H1 (cell line): Measurements from ENCODE around the gene PHAX. TPM values are rescaled to one million over a fixed set of nuclear protein-coding genes. Genes with fewer than 3 reads are reported as not detected.

Experiments
- HDAC6 ChIP-seq: IDR thresholded peaks from one replicate; pipeline ENCODE4 v1.7.1; 2012; ENCODE audit warnings: low read depth, mild to moderate bottlenecking, inconsistent platforms, low read length, moderate library complexity
- POLR2AphosphoS5 ChIP-seq: IDR thresholded peaks from 2 replicates; pipeline ENCODE4 v1.6.1; 2011; ENCODE audit warnings: low read depth, low read length
- RAD21 ChIP-seq, 2 experiments: IDR thresholded peaks in 1 of 2; conservative IDR thresholded peaks in 1 of 2; 2 replicates each; pipeline ENCODE4 v1.6.1; 2011; ENCODE audit warnings: low read depth in 2 of 2, low read length in 2 of 2, improper control_type of control experiment in 1 of 2, inconsistent platforms in 1 of 2, mild to moderate bottlenecking in 1 of 2, moderate library complexity in 1 of 2
- TAF1 ChIP-seq: IDR thresholded peaks from 2 replicates; pipeline ENCODE4 v1.6.1; 2011; ENCODE audit warnings: mild to moderate bottlenecking, low read depth, low read length
- TBP ChIP-seq: IDR thresholded peaks from 2 replicates; pipeline ENCODE4 v1.6.1; 2011; ENCODE audit warnings: low read depth, low read length, improper control_type of control experiment
- polyA plus RNA-seq, 7 experiments: library from polyadenylated mRNA; depleted of rRNA in 3 of 7; stranded (reverse) in 5 of 7; unstranded in 2 of 7; fragments of >200 nt in 5 of 7; fragments of 200-250 nt in 2 of 7; gene quantifications; 1 replicate in 5 of 7; 2 replicates in 1 of 7; 4 replicates in 1 of 7; pipeline versions ENCODE4 v1.2.1 to v1.2.3, GENCODE V29; 2011 to 2013; ENCODE audit warnings: missing spikeins in 2 of 7, mixed read lengths in 2 of 7
- total RNA-seq: library from RNA; stranded (reverse); fragmentation: NEBNext Ultra II Directional; extraction: Animal tissue kit (Norgen Biotek cat#: 25700); gene quantifications from 2 replicates; pipeline ENCODE4 v1.2.1, GENCODE V29; 2021
- TF ChIP-seq, protein P1 (sequence below): IDR thresholded peaks from 2 replicates; pipeline ENCODE4 v1.6.1; 2011; ENCODE audit warnings: low read length, improper control_type of control experiment

The PHAX gene
- total and polyA plus RNA-seq, 2 of the 8 experiments (the other 6 are each of a cell fraction or from before 2014, with no cell fraction given): 32.1 to 59.5 TPM

DNA sequence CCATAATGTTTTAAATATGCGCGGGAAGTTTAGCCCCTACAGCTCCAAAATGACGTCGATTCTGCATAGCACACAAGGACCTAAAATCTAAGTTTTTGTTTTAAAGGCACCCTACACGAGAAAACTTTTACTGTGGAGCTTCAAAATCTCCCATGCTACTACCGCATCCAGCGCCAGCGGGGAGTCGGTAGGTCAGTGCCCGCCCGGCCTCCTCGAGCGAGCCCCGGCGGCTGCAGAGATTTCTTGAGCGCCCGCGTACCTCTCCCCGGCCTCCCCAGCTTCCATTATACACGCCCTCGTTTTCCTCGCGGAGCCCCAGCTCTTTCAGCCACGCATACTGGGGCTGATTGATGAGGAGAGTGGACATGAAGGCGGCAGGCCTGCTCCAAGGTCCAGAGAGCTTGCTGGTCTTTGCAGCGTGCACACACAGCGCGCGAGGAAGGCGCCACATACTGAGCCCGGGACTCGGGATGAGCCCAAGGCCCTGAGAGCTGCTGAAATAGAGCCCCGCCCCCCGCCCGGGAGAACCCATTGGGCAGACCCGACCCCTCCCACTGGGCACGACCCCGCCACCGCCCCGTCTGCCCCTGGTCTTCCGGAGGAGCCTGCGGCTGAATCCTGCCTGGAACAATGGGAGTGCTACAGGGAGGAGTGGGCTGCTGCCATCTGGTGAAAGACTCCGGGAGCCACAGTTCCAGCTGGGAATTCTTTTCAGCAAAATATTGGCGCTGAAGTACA, 5.8 kb upstream of the PHAX start, which contains the start of gene ALDH7A1 (continued):
- TF ChIP-seq, protein P1, sequence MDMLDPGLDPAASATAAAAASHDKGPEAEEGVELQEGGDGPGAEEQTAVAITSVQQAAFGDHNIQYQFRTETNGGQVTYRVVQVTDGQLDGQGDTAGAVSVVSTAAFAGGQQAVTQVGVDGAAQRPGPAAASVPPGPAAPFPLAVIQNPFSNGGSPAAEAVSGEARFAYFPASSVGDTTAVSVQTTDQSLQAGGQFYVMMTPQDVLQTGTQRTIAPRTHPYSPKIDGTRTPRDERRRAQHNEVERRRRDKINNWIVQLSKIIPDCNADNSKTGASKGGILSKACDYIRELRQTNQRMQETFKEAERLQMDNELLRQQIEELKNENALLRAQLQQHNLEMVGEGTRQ: no peak
- TF ChIP-seq POLR2AphosphoS5 (peak; percentile 92), TAF1 (peak; percentile 96), TBP (peak; percentile 92), HDAC6 (no peak), RAD21 (IDR thresholded peaks at IDR 0.05 in 1 of 2, conservative IDR thresholded peaks at IDR 0.05 in 1 of 2; ENCODE audit: low read depth in 2 of 2, low read length in 2 of 2) (peak; percentile 55 to 70)
- TF ChIP-seq, all 59 proteins: peak for 21
